HEK293T (cell line): ENCODE data around the gene BPI.

Experiments
- ARNT ChIP-seq: fragments of 450-650 bp; IDR thresholded peaks from 2 replicates; pipeline ENCODE4 v1.6.1; 2017; ENCODE audit warnings: mild to moderate bottlenecking
- CTBP1 ChIP-seq: fragments of 450-650 bp; IDR thresholded peaks from 2 replicates; pipeline ENCODE4 v1.6.1; 2016; ENCODE audit warnings: borderline replicate concordance
- FOXM1 ChIP-seq: fragments of 450-650 bp; IDR thresholded peaks from 2 replicates; pipeline ENCODE4 v1.6.1; 2017; ENCODE audit warnings: mild to moderate bottlenecking, borderline replicate concordance
- SP1 ChIP-seq: fragments of 450-650 bp; IDR thresholded peaks from 2 replicates; pipeline ENCODE4 v1.6.1; 2017
- TARDBP ChIP-seq: fragments of 450-650 bp; IDR thresholded peaks from 2 replicates; pipeline ENCODE4 v1.6.1; 2016

DNA sequence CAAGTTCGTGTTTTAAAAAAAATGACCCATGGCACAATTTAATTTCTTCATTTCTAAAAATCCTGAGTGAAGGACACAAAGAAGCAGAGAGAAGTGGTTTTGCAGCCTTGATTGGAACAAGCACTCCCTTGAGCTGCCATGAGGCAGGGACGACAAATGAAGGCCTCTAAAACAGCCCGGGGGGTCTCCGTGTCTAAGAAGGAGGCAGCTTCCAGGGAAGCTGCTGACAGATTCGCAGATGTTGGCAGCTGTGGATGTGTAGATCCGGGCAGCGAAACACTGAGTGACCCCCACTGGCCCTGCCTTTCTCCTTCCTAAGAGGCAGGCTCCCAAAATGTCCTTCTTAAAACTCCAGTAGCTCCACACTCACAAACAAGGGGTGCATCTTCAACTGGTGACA, 32.8 kb downstream of the BPI start:
- no peak for TF ChIP-seq SP1
- TF ChIP-seq CTBP1 = no peak
- no peak for TF ChIP-seq FOXM1
- TF ChIP-seq TARDBP = no peak
- no peak for TF ChIP-seq ARNT
